GM18499 (cell line): Measurements from ENCODE around the gene RTL9.
"Not testable (repeated sequence)": the region's sequence is repeated elsewhere in the genome, so short reads cannot be mapped to it uniquely, and the experiment has no call there.

ENCODE experiments used
- ATAC-seq: cut with Tn5 transposase; IDR thresholded peaks from one replicate; pipeline ENCODE4 v1.9.1; 2021; ENCODE audit warnings: moderate number of reproducible peaks; ENCODE audit not compliant: insufficient read depth, unreplicated experiment

Gene RTL9

DNA sequence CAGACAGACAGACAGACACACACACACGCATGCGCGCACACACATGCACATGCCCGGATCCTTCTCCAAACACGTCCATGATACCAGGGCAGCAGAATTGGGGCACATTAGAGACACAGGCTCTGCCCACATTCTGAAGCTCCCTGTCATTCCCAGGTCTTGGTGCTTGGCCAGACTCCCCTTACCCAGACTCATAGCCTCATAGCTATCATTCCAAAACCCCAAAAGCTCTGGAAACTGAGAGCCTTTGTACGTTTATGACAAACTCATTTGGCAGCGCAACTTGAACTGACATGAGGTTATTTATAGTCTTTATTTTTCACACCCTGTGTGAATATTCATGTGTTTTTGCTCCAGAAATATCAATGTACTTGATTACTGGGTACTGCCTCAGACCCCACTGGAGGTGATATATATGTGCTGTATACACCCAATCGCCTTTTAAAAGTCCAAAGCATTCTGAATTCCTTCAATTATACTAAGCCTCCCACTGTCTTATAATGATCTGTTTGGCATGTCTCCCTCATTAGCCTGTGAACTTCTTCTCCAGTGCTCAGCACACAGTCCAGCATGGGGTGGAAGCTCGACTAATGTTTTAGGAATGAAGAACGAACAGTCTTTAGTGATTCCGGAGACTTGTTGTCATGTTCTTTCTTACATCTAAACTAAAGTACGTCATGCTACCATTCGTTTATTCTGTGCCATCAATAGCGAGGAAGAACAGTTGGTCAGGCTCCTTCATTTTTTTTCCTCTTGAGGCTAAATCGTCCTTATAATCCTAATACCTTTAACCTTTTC is 45.0 kb downstream of the RTL9 start:
- ATAC-seq, result no peak

GRCh38 chrX:110404376-110404775 is 45.7 kb downstream of the RTL9 start:
- no peak for ATAC-seq

GRCh38 chrX:110406250-110406649 is 47.6 kb downstream of the RTL9 start:
- ATAC-seq, result not testable (repeated sequence)

GRCh38 chrX:110406822-110407221 is 48.2 kb downstream of the RTL9 start:
- no peak for ATAC-seq

DNA sequence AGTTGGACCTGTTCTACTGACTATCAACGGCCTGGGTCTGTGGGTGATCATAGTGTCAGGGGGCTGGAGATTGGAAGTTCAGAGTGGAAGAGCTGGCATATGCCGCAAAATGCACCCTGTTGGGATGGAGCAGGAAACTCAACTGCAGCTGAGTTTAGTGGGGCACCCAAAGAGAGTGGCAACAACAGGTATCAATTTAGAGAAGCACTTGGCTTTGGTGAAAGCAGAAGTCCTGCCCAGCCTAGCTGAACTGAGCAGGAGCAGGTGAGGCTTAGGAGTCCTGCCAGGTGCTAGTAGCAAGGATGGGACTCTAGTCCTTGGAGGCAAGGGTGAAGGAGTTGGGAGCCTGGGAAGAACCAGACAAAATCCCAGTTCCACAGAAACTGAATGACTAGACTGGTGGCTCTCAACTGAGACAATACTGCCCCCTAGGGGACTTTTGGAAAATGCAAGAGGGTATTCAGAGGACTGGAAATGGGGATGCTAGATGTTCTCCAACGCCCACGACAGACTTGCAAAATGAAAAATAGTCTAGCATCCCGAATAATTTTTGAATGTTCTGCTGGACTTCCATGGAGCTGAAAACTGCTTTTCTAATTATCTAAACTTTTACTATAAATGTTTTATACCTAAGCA is 49.4 kb downstream of the RTL9 start:
- ATAC-seq, result no peak
